Fibroblast of lung (primary cell): ENCODE data around the gene SGCG.

Experiments used
- EZH2 ChIP-seq: IDR thresholded peaks from 2 replicates; pipeline ENCODE4 v1.5.1; 2012; ENCODE audit warnings: low read length, control low read depth, mild to moderate bottlenecking; ENCODE audit errors: missing control alignments
- TF ChIP-seq, protein P1 (sequence below), 2 donors: IDR thresholded peaks in 1 of 2; conservative IDR thresholded peaks in 1 of 2; 1 replicate in 1 of 2; 2 replicates in 1 of 2; pipeline ENCODE4 v1.5.1; 2011 to 2012; ENCODE audit warnings: low read length in 2 of 2, control low read depth in 1 of 2, inconsistent platforms in 1 of 2, low read depth in 1 of 2, mild to moderate bottlenecking in 1 of 2

DNA sequence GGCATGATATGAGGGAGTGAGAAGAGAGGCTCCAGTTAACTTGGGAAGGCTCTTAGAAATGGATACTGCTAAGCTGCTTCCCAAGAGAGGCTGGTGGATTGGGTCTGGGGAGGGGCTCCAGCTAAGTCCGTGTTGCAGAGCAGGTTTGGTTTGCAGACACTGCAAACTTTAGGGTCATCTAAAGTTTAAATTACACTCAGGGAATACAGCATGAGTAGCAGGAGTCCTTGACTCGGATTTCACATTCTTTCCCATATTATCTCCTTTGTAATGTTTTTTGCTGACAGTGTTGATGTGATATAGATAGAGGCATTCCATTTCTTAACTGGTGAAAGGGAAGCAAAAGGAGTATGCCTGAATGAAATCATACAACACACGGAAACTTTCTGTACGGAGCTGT is 31.9 kb downstream of the SGCG start:
- TF ChIP-seq, protein P1, sequence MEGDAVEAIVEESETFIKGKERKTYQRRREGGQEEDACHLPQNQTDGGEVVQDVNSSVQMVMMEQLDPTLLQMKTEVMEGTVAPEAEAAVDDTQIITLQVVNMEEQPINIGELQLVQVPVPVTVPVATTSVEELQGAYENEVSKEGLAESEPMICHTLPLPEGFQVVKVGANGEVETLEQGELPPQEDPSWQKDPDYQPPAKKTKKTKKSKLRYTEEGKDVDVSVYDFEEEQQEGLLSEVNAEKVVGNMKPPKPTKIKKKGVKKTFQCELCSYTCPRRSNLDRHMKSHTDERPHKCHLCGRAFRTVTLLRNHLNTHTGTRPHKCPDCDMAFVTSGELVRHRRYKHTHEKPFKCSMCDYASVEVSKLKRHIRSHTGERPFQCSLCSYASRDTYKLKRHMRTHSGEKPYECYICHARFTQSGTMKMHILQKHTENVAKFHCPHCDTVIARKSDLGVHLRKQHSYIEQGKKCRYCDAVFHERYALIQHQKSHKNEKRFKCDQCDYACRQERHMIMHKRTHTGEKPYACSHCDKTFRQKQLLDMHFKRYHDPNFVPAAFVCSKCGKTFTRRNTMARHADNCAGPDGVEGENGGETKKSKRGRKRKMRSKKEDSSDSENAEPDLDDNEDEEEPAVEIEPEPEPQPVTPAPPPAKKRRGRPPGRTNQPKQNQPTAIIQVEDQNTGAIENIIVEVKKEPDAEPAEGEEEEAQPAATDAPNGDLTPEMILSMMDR (conservative IDR thresholded peaks at IDR 0.05 in 1 of 2, IDR thresholded peaks at IDR 0.05 in 1 of 2; ENCODE audit: low read depth in 1 of 2, low read length in 2 of 2) = no peak
- no peak for TF ChIP-seq EZH2
